GM03348 (cell line): ENCODE measurements around the gene CACNA2D2.
A peak's percentile ranks its signal among the peaks of the same experiment; 100 is the strongest.

Experiments
- DNase-seq: peaks from one replicate; pipeline ENCODE4 v3.0.0; 2012; ENCODE audit warnings: low spot score

The CACNA2D2 gene

GRCh38 chr3:50459785-50460184 lies 43.6 kb downstream of the CACNA2D2 start:
- no peak for DNase-seq

- no peak for DNase-seq
These were observed 45.4 kb downstream of the CACNA2D2 start for GRCh38 chr3:50457988-50458387.

GRCh38 chr3:50455161-50456018 lies 48.0 kb downstream of the CACNA2D2 start:
- DNase-seq, result no peak

- DNase-seq, result no peak
These were observed 48.9 kb downstream of the CACNA2D2 start for GRCh38 chr3:50454481-50455070.

GRCh38 chr3:50453907-50454306 lies 49.5 kb downstream of the CACNA2D2 start:
- DNase-seq, result no peak

GRCh38 chr3:50450209-50450921 lies 53.1 kb downstream of the CACNA2D2 start:
- peak; percentile 37 for DNase-seq

GRCh38 chr3:50448752-50449539 lies 54.5 kb downstream of the CACNA2D2 start:
- no peak for DNase-seq

GRCh38 chr3:50447290-50447840 lies 56.1 kb downstream of the CACNA2D2 start:
- DNase-seq, result no peak

GRCh38 chr3:50445919-50446318 lies 57.5 kb downstream of the CACNA2D2 start:
- no peak for DNase-seq

GRCh38 chr3:50444782-50445181 lies 58.7 kb downstream of the CACNA2D2 start:
- no peak for DNase-seq

GRCh38 chr3:50444213-50444612 lies 59.2 kb downstream of the CACNA2D2 start:
- DNase-seq, result peak; percentile 61

GRCh38 chr3:50442945-50443579 lies 60.4 kb downstream of the CACNA2D2 start:
- DNase-seq, result no peak

GRCh38 chr3:50441424-50442217 lies 61.8 kb downstream of the CACNA2D2 start:
- no peak for DNase-seq

- DNase-seq, result peak; percentile 88
These were observed 67.2 kb downstream of the CACNA2D2 start for GRCh38 chr3:50436114-50436674.

- no peak for DNase-seq
These were observed 67.9 kb downstream of the CACNA2D2 start for GRCh38 chr3:50435371-50436113.

GRCh38 chr3:50433954-50434353 lies 69.5 kb downstream of the CACNA2D2 start:
- no peak for DNase-seq

GRCh38 chr3:50430950-50431435 lies 72.4 kb downstream of the CACNA2D2 start:
- no peak for DNase-seq

GRCh38 chr3:50430191-50430590 lies 73.2 kb downstream of the CACNA2D2 start:
- no peak for DNase-seq

- no peak for DNase-seq
These were observed 75.3 kb downstream of the CACNA2D2 start for GRCh38 chr3:50428007-50428633.
